Measurements from ENCODE around the gene EFNA4. TPM values are rescaled to one million over a fixed set of nuclear protein-coding genes. Genes with fewer than 3 reads are reported as not detected.
A peak's percentile ranks its signal among the peaks of the same experiment; 100 is the strongest.

The EFNA4 gene
- total RNA-seq, 1 donor from 2014 or later = 46.8 TPM

- H3K27me3 Mint-ChIP-seq = peaks cover 44% of the 10 kb centered on the region
- no peak for DNase-seq (ENCODE audit: low spot score, unreplicated experiment)
- H3K36me3 Mint-ChIP-seq (ENCODE audit: insufficient read depth) = peaks cover 1% of the 10 kb centered on the region
- H3K9me3 Mint-ChIP-seq (ENCODE audit: low read depth) = no peaks in the 10 kb centered on the region
- TF ChIP-seq, protein P1, sequence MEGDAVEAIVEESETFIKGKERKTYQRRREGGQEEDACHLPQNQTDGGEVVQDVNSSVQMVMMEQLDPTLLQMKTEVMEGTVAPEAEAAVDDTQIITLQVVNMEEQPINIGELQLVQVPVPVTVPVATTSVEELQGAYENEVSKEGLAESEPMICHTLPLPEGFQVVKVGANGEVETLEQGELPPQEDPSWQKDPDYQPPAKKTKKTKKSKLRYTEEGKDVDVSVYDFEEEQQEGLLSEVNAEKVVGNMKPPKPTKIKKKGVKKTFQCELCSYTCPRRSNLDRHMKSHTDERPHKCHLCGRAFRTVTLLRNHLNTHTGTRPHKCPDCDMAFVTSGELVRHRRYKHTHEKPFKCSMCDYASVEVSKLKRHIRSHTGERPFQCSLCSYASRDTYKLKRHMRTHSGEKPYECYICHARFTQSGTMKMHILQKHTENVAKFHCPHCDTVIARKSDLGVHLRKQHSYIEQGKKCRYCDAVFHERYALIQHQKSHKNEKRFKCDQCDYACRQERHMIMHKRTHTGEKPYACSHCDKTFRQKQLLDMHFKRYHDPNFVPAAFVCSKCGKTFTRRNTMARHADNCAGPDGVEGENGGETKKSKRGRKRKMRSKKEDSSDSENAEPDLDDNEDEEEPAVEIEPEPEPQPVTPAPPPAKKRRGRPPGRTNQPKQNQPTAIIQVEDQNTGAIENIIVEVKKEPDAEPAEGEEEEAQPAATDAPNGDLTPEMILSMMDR (IDR thresholded peaks at IDR 0.05; ENCODE audit: unreplicated experiment) = no peak
- peaks cover 3% of the 10 kb centered on the region for H3K4me1 Mint-ChIP-seq (ENCODE audit: low read depth)
- H3K4me3 Mint-ChIP-seq (ENCODE audit: low read depth) = no peak overlapping the region
- H3K27ac Mint-ChIP-seq = no peak overlapping the region
These were observed 28.6 kb downstream of the EFNA4 start for GRCh38 chr1:155092131-155092530.

GRCh38 chr1:155092641-155093040 is 29.1 kb downstream of the EFNA4 start:
- peak overlapping the region; percentile 20 for H3K27ac Mint-ChIP-seq
- no peaks in the 10 kb centered on the region for H3K9me3 Mint-ChIP-seq (ENCODE audit: low read depth)
- no peak overlapping the region for H3K4me3 Mint-ChIP-seq (ENCODE audit: low read depth)
- TF ChIP-seq, protein P1 (IDR thresholded peaks at IDR 0.05; ENCODE audit: unreplicated experiment) = no peak
- H3K27me3 Mint-ChIP-seq = peaks cover 40% of the 10 kb centered on the region
- peaks cover 3% of the 10 kb centered on the region for H3K4me1 Mint-ChIP-seq (ENCODE audit: low read depth)
- DNase-seq (ENCODE audit: low spot score, unreplicated experiment) = no peak
- H3K36me3 Mint-ChIP-seq (ENCODE audit: insufficient read depth) = no peaks in the 10 kb centered on the region

DNA sequence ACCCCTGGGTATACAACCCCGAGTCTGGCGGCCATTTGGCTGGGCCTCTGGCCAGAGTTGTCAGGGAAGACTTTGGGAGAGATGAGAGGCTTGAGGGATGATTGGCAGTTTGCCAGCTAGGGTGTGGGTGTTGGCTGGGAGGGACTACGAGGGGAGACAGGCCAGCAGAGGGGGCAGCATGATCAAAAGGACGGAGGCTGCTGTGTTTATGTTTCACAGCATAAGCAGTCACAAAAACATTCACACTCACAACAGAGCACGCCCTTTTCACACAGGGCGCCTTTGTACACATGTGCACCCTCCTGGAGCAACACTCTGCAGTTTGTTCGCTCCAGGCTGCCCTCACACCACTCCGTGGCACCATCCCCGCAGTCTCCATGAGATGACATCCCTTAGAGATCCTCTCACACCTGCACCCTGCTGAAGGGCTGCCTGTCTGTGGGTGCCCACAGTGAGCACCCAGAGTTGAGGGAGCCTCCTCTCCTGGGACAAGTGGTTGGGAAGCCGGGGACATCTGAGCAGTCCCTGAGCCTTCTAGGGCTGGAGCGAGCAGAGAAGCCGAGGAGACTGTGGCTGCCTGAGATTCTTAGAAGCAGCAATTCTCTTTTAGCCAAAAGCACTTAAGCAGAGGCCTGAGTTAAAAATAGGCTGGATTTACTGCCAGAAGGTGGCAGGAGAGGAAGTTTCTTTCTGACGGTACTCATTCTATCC is 30.5 kb downstream of the EFNA4 start:
- H3K27me3 Mint-ChIP-seq = peaks cover 35% of the 10 kb centered on the region
- no peak overlapping the region for H3K27ac Mint-ChIP-seq
- TF ChIP-seq, protein P1 (IDR thresholded peaks at IDR 0.05; ENCODE audit: unreplicated experiment) = peak; percentile 41
- DNase-seq (ENCODE audit: low spot score, unreplicated experiment) = no peak
- H3K36me3 Mint-ChIP-seq (ENCODE audit: insufficient read depth) = no peaks in the 10 kb centered on the region
- no peak overlapping the region for H3K4me3 Mint-ChIP-seq (ENCODE audit: low read depth)
- no peaks in the 10 kb centered on the region for H3K9me3 Mint-ChIP-seq (ENCODE audit: low read depth)
- H3K4me1 Mint-ChIP-seq (ENCODE audit: low read depth) = peaks cover 3% of the 10 kb centered on the region

- peaks cover 35% of the 10 kb centered on the region for H3K27me3 Mint-ChIP-seq
- TF ChIP-seq, protein P1 (IDR thresholded peaks at IDR 0.05; ENCODE audit: unreplicated experiment) = no peak
- H3K4me3 Mint-ChIP-seq (ENCODE audit: low read depth) = no peak overlapping the region
These were observed 31.0 kb downstream of the EFNA4 start for GRCh38 chr1:155094622-155094948.

DNA sequence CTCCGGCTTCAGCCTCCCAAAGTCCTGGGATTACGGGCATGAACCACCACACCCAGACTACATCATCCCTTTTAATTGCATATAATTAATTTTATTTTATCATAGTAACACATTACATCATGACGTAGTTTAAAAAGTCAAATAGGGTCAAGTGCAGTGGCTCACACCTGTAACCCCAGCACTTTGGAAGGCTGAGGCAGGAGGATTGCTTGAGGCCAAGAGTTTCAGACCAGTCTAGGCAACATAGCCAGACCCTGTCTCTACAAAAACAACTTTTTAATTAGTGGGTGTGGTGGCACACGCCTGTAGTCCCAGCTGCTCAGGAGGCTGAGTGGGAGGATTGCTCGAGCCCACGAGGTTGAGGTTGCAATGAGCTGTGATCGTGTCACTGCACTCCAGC is 35.8 kb downstream of the EFNA4 start:
- TF ChIP-seq, protein P1 (IDR thresholded peaks at IDR 0.05; ENCODE audit: unreplicated experiment) = no peak

More at GRCh38 chr1:155094622-155094948, 31.0 kb downstream of the EFNA4 start:
- H3K4me1 Mint-ChIP-seq (ENCODE audit: low read depth) = peaks cover 3% of the 10 kb centered on the region
- H3K9me3 Mint-ChIP-seq (ENCODE audit: low read depth) = no peaks in the 10 kb centered on the region
- H3K27ac Mint-ChIP-seq = no peak overlapping the region
- no peaks in the 10 kb centered on the region for H3K36me3 Mint-ChIP-seq (ENCODE audit: insufficient read depth)
- no peak for DNase-seq (ENCODE audit: low spot score, unreplicated experiment)

More for the DNA sequence above, 35.8 kb downstream of the EFNA4 start:
- Mint-ChIP-seq H3K9me3 (ENCODE audit: low read depth) (no peaks in the 10 kb centered on the region), H3K4me3 (ENCODE audit: low read depth) (no peak overlapping the region), H3K4me1 (ENCODE audit: low read depth) (peaks cover 2% of the 10 kb centered on the region), H3K27me3 (peaks cover 16% of the 10 kb centered on the region), H3K36me3 (ENCODE audit: insufficient read depth) (no peaks in the 10 kb centered on the region), H3K27ac (no peak overlapping the region)
- DNase-seq (ENCODE audit: low spot score, unreplicated experiment) = no peak
